Measurements from ENCODE around the gene PDE8A.

GRCh38 chr15:85131915-85132314 lies 150.3 kb downstream of the PDE8A start:
- no peak for TF ChIP-seq CTCF (IDR thresholded peaks at IDR 0.05; ENCODE audit: insufficient read depth, low read length, poor library complexity, severe bottlenecking)
- TF ChIP-seq EZH2phosphoT487 (conservative IDR thresholded peaks at IDR 0.05; ENCODE audit: low read length), result no peak
